HL-60 (cell line): ENCODE results near the gene NRCAM.

Source experiments
- POLR2AphosphoS5 ChIP-seq: IDR thresholded peaks from 2 replicates; pipeline ENCODE4 v1.6.1; 2012; ENCODE audit warnings: low read depth
- TF ChIP-seq, protein P1 (sequence below): IDR thresholded peaks from one replicate; pipeline ENCODE4 v1.5.1; 2011; ENCODE audit warnings: low read length, control low read depth, inconsistent platforms; ENCODE audit not compliant: insufficient read depth

DNA sequence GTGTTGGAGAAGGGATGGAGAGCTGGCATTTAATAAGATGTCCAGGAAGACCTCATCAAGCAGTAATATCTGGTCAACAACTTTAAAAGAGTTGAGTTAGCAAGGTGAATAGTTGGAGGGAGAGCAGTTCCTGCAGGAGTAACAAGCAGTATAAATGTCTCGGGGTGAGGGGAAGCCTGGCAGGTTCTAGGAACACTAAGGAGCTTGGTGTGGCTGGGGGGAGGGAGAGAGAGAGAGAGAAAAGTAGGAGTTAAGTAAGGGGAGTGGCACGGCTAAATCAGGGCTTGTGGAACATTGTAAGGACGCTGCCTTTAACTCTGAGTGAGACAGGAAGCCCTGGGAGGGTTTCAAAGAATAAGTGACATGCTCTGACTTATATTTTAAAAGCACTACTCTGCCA is 304.0 kb downstream of the NRCAM start:
- TF ChIP-seq, protein P1, sequence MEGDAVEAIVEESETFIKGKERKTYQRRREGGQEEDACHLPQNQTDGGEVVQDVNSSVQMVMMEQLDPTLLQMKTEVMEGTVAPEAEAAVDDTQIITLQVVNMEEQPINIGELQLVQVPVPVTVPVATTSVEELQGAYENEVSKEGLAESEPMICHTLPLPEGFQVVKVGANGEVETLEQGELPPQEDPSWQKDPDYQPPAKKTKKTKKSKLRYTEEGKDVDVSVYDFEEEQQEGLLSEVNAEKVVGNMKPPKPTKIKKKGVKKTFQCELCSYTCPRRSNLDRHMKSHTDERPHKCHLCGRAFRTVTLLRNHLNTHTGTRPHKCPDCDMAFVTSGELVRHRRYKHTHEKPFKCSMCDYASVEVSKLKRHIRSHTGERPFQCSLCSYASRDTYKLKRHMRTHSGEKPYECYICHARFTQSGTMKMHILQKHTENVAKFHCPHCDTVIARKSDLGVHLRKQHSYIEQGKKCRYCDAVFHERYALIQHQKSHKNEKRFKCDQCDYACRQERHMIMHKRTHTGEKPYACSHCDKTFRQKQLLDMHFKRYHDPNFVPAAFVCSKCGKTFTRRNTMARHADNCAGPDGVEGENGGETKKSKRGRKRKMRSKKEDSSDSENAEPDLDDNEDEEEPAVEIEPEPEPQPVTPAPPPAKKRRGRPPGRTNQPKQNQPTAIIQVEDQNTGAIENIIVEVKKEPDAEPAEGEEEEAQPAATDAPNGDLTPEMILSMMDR = no peak
- no peak for TF ChIP-seq POLR2AphosphoS5
